Activated naive CD4-positive, alpha-beta T cell treated with anti-CD3 and anti-CD28 coated beads, Interleukin-2, amount 50 U/mL, for 24 hours (primary cell): ENCODE data around the gene SMURF1.

ENCODE experiments used
- H3K27ac Mint-ChIP-seq: one replicate; pipeline ENCODE4 v1.8.0; 2021; ENCODE audit warnings: mild to moderate bottlenecking, mixed read lengths
- H3K27me3 Mint-ChIP-seq: one replicate; pipeline ENCODE4 v1.8.0; 2021; ENCODE audit warnings: mixed read lengths
- H3K36me3 Mint-ChIP-seq: one replicate; pipeline ENCODE4 v1.8.0; 2021; ENCODE audit warnings: mixed read lengths
- H3K4me1 Mint-ChIP-seq: one replicate; pipeline ENCODE4 v1.8.0; 2021; ENCODE audit warnings: mixed read lengths
- H3K4me3 Mint-ChIP-seq: one replicate; pipeline ENCODE4 v1.8.0; 2021; ENCODE audit warnings: mild to moderate bottlenecking, mixed read lengths
- H3K9me3 Mint-ChIP-seq: one replicate; pipeline ENCODE4 v1.8.0; 2021; ENCODE audit warnings: mixed read lengths

Gene SMURF1

DNA sequence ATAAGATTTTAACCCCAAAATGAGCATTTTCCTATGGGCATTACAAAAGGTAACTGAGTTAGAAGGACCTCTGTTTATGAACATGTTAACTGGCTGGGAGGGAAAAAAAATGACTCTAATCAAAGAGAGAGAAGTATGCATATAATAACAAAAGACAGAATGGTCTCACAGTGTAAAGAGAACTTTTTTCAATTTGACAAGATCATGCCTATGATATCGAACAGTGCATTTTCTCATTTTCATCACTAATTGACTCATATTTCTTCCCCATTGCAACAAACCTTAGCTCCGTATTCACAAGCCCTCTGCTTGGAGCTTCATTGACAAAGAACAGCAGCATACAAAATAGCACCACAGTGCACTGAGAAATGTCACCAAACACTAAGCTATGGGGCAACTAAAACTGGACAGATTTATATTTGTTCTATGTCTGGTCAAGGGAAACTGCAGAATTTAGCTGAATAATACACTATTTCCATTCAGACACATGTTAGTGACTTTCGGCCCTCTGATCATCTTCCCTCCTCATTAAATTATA, 45.6 kb downstream of the SMURF1 start:
- Mint-ChIP-seq H3K9me3 (peaks cover 6% of the 10 kb centered on the region), H3K27ac (no peak overlapping the region), H3K4me3 (no peak overlapping the region), H3K27me3 (no peaks in the 10 kb centered on the region), H3K4me1 (peaks cover 35% of the 10 kb centered on the region), H3K36me3 (peaks cover 31% of the 10 kb centered on the region)

DNA sequence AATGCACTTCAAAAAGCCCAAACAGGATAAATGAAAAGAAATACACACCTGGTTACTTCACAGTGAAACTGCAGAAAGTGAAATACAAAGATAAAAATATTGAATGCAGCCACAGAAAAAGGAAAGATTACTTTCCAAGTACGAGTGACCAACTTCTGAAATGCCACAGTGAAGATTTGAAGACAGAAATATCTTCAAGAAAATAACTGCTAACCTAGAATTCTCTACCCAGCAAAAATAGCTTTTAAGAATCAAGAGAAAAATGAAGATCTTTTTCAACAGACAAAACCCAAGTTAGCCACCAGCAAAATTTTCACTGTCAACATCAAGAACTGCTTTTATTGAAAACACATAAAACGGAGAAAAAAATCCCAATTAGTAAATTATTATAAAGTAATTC, 46.2 kb downstream of the SMURF1 start:
- peaks cover 29% of the 10 kb centered on the region for H3K4me1 Mint-ChIP-seq
- no peak overlapping the region for H3K27ac Mint-ChIP-seq
- no peak overlapping the region for H3K4me3 Mint-ChIP-seq
- no peaks in the 10 kb centered on the region for H3K27me3 Mint-ChIP-seq
- H3K9me3 Mint-ChIP-seq: peaks cover 6% of the 10 kb centered on the region
- peaks cover 31% of the 10 kb centered on the region for H3K36me3 Mint-ChIP-seq

DNA sequence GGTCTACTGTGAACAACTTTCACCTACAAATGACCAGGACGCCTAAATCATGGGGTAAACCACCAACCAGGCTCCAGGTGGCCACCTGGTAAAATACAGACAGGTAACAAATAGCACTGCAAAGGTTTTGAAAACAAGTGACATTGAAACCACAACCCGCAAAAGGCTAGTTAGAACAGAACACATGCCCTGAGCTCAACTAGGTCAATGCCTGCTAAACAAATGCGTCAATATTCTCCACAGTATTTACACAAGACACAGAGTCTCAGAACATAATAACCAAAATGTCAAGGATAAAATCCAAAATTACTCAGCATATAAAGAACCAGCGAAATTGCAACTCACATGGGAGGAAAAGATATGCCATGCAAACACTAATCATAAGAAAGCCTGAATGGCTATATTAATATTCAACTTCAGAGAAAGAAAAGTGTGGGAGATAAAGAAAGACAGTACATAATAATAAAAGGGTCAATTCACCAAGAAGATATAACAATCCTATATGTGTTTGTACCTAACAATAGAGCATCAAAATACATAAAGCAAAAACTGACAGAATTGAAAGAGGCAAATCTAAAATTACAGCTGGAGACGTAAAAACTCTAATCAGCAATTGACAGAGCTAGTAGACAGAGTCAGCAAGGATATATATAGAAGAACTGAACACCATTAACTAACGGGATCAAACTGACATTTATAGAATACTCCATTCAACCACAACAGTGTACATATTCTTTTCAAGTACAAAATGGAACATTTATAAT, 47.6 kb downstream of the SMURF1 start:
- H3K9me3 Mint-ChIP-seq: peaks cover 6% of the 10 kb centered on the region
- H3K27ac Mint-ChIP-seq: no peak overlapping the region
- H3K27me3 Mint-ChIP-seq: no peaks in the 10 kb centered on the region
- H3K36me3 Mint-ChIP-seq: peaks cover 31% of the 10 kb centered on the region
- H3K4me1 Mint-ChIP-seq: peaks cover 38% of the 10 kb centered on the region
- H3K4me3 Mint-ChIP-seq: no peak overlapping the region

DNA sequence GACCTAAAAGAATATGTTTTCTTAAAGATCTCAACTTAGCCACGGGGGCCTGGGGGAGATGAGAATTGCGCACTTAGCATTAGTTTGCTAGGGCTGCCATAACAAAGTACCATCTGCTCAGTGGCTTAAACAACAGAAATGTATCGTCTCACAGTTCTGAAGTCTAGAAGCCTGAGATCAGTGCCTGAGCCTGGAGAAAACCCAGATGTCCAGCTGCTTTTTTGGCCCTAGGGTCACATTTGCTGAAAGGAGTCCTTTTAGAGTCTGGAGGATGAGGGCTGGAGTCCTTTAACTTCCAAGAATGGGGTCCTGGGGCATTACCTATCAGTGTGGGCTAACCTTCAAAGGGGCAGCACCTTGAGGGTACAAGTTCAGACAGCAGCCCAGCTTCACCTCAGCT, 48.2 kb downstream of the SMURF1 start:
- no peak overlapping the region for H3K4me3 Mint-ChIP-seq
- H3K27me3 Mint-ChIP-seq: no peaks in the 10 kb centered on the region
- H3K9me3 Mint-ChIP-seq: peaks cover 6% of the 10 kb centered on the region
- H3K4me1 Mint-ChIP-seq: peaks cover 38% of the 10 kb centered on the region
- H3K36me3 Mint-ChIP-seq: peaks cover 31% of the 10 kb centered on the region
- H3K27ac Mint-ChIP-seq: no peak overlapping the region

DNA sequence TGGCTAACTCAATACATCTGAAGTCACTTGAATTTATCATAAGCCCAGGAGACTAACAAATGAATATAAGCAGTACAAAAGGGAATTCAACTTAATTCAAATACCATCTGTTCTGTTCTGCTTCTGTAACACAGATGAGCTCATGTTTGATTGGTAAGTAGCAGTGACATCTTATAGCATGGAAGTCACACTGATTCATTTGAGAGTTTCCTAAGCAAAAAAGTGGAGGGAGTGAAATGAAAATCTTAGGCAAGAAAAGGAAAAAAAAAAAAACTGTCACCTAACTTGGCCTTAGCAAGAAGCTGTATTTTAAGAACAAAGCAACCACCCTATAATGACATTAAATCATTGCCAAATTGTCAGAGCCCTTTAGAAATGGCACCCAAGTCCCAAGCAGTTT, 49.5 kb downstream of the SMURF1 start:
- Mint-ChIP-seq H3K27ac (no peak overlapping the region), H3K9me3 (peaks cover 6% of the 10 kb centered on the region), H3K4me1 (peaks cover 46% of the 10 kb centered on the region), H3K27me3 (no peaks in the 10 kb centered on the region), H3K36me3 (peaks cover 24% of the 10 kb centered on the region), H3K4me3 (no peak overlapping the region)

DNA sequence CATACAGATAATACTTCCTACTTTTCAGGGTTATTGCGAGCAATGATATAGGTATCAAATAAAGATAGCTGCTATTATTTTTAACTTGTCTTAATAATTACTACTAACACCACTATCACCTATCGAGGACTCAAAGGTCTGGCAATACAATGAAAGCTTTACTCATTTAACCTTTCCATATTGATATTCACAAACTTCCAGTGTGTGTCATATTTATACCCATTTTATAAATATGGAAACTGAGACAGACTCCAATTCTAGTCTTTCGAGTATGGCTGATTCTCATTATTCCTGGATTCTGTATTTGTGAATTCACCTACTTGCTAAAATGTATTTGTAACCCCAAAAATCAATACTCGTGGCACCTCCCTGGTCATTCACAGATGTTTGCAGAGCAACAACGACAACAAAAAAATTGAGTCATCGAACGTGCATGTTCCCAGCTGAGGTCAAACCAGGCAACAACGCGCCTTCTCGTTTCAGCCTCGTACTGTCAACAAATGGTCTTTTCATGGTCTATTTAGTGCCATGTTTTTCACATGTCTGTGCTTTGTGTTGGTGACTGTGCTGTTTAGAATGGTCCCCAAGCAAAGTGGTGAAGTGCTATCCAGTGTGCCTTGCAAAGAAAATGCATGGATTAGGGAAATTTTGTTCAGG, 51.7 kb downstream of the SMURF1 start:
- H3K27ac Mint-ChIP-seq: no peak overlapping the region
- peaks cover 36% of the 10 kb centered on the region for H3K4me1 Mint-ChIP-seq
- no peak overlapping the region for H3K4me3 Mint-ChIP-seq

DNA sequence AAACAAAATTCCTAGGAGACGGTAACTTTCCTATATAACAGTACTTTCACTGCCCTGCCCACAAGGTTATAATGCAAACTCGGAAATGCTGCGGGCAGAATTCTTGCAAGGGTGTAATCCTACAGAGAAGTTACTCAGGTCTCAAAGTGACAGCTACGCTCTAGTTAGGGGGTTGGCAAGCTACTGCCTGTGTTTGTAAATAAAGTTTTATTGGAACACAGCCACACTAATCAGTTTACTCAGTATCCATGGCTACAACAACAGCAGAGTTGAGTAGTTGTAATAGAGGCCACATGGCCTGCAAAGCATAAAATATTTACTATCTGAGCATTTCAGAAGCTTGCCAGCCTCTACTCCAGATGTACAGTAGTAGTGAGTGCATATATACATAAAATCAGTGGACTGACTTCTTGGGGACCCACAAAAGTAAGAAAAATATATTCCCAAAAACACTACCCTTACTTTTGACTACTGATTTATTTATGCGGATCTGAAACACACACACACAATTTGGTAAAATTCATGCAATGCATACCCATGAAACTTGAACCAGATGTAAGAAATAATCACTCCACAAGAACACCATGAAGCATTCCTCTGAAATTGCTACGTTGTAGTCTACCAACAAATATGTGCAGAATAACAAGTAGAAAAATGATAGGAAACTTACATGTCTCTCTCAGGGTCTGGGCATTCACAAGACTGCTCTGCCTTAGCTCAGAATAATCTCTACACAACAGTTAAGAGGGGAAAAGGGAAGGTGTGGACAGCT, 53.0 kb downstream of the SMURF1 start:
- H3K9me3 Mint-ChIP-seq: peaks cover 4% of the 10 kb centered on the region
- peaks cover 24% of the 10 kb centered on the region for H3K4me1 Mint-ChIP-seq
- no peaks in the 10 kb centered on the region for H3K27me3 Mint-ChIP-seq
- no peak overlapping the region for H3K27ac Mint-ChIP-seq
- H3K4me3 Mint-ChIP-seq: no peak overlapping the region
- peaks cover 11% of the 10 kb centered on the region for H3K36me3 Mint-ChIP-seq

More for the DNA sequence above, 51.7 kb downstream of the SMURF1 start:
- Mint-ChIP-seq H3K27me3 (no peaks in the 10 kb centered on the region), H3K9me3 (no peaks in the 10 kb centered on the region), H3K36me3 (peaks cover 14% of the 10 kb centered on the region)

DNA sequence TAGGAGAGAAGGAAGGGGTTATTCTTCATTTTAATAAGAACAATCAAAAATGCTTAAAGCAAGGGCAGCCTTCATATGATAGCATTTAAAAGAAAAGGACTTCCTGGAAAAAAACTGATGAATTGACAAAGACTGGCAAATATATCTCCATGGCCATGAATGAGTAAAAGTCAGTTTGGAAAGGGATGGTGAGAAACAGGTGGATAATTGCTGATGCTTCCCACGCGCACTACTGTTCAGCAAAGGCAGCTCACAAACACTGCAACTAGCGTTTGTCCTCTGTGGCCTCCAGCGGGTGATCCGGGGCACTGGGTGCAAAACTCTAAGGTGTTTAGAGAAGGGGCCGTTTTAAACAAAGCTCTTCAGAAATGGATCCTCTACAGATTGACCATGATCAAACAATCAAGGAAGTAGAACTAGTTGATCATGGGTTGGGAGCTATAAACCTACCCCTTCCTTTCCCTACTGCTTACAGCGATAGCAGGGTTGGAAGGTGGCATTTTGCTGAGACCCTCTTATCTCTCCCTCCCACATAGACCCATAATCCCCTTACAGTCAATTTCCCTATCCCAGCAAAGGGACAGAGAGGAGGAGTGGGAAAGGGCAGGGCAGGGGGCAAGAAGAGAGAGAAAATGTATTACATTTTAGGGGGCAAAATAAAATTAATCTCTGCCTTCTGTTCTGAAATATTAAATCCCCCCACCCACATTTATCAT, 53.8 kb downstream of the SMURF1 start:
- Mint-ChIP-seq H3K4me3 (no peak overlapping the region), H3K9me3 (peaks cover 4% of the 10 kb centered on the region), H3K27ac (no peak overlapping the region), H3K36me3 (peaks cover 15% of the 10 kb centered on the region), H3K27me3 (no peaks in the 10 kb centered on the region), H3K4me1 (peaks cover 29% of the 10 kb centered on the region)

DNA sequence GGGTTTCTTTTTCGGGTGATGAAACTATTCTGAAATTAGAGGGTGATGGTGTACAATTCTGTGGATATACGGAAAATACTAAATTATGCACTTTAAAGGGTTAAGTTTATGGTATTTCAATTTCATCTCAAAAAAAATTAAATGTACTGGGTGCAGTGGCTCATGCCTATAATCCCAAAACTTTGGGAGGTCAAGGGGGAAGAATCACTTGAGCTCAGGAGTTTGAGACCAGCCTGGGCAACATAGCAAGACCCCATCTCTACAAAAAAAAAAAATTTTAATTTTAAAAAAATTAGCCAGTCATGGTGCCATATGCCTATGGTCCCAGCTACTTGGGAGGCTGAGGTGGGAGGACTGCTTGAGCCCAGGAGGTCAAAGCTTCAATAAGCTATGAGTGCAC, 57.0 kb downstream of the SMURF1 start:
- peaks cover 46% of the 10 kb centered on the region for H3K4me1 Mint-ChIP-seq
- no peak overlapping the region for H3K27ac Mint-ChIP-seq
- peaks cover 15% of the 10 kb centered on the region for H3K36me3 Mint-ChIP-seq
- H3K4me3 Mint-ChIP-seq: no peak overlapping the region
- H3K9me3 Mint-ChIP-seq: peaks cover 4% of the 10 kb centered on the region
- no peaks in the 10 kb centered on the region for H3K27me3 Mint-ChIP-seq

DNA sequence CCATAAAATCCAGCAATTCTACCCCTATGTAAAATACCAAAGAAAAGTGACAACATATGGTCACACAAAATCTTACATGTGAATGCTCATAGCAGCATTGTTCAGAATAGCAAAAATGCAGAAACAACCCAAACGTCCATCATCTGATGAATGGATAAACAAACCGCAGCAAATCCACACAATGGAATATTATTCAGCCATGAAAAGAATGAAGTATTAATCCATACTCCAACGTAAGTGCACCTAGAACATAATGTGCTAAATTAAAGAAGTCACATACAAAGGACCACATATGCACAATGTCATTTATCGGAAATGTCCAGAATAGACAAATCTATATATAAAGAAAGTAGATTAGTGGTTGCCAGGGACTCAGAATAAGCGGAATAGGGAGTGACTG, 57.4 kb downstream of the SMURF1 start:
- Mint-ChIP-seq H3K27me3 (no peaks in the 10 kb centered on the region), H3K4me1 (peaks cover 42% of the 10 kb centered on the region)

DNA sequence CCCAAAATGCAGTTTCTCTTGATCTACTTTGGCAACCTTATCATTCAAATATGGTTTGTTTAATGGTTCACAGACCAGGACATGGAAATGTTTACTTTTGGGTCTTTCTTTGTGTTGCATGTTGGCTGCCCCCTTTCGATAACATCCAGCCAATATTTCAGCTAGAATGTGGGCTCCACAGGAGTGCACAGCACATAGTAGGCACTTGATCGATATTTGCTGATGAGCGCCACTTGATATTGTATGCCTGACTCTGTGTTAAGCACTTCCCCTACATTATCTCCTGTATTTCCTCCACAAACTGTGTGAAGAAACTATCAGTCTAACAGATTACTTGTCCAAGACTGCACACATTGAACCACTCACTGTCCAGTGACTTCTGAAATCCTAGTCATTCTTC, 60.2 kb downstream of the SMURF1 start:
- peaks cover 4% of the 10 kb centered on the region for H3K9me3 Mint-ChIP-seq
- peaks cover 55% of the 10 kb centered on the region for H3K4me1 Mint-ChIP-seq
- peak overlapping the region; percentile 69 for H3K27ac Mint-ChIP-seq
- peaks cover 15% of the 10 kb centered on the region for H3K36me3 Mint-ChIP-seq
- no peak overlapping the region for H3K4me3 Mint-ChIP-seq
- no peaks in the 10 kb centered on the region for H3K27me3 Mint-ChIP-seq

More for the DNA sequence above, 57.4 kb downstream of the SMURF1 start:
- Mint-ChIP-seq H3K9me3 (peaks cover 4% of the 10 kb centered on the region), H3K27ac (no peak overlapping the region), H3K36me3 (peaks cover 15% of the 10 kb centered on the region), H3K4me3 (no peak overlapping the region)

DNA sequence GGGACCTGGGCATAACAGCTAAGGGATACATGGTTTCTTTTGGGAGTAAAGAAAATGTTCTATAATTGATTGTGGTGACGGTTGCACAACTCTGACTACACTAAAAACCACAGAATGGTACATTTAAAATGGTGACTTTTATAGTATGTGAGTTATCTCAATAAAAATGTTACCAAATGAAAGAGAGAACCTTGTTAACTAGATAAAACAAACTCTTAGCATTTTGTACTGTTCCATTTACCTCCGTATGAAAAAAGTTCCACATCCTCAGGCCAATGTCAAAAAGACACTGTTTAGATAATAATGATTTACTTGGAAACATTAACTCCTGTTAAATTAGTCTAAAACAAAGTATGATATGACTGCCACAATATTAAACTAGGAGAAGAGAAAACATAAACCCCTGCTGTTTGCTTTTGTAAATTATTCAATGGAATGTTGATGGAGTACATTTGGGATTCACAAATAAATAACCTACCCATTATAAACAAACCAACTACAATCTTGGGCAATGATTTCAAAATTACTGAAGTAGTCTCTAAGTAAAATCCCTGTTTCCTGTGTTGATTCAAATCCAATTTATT, 60.7 kb downstream of the SMURF1 start:
- H3K36me3 Mint-ChIP-seq: peaks cover 10% of the 10 kb centered on the region
- H3K27ac Mint-ChIP-seq: no peak overlapping the region
- H3K4me1 Mint-ChIP-seq: peaks cover 55% of the 10 kb centered on the region
- H3K4me3 Mint-ChIP-seq: no peak overlapping the region
- H3K27me3 Mint-ChIP-seq: no peaks in the 10 kb centered on the region
- H3K9me3 Mint-ChIP-seq: peaks cover 4% of the 10 kb centered on the region

DNA sequence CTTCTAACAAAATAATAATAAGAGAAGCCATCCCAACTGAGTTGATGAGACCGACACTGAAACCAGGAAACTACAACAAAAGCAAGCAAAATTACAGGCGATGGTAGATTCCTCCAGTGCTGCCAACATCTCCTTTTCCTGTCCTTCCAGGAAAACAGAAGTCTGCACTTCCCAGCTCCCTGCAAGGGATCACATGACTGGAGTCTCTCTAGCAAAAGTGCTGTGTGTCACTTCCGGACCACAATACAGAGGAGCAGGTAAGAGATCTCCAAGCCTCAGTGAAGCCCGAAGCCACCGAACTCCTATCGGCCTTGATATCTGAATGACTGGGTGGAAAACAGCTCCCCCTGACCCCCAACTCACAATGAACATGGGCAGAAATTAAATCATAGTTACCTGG, 63.2 kb downstream of the SMURF1 start:
- no peak overlapping the region for H3K4me3 Mint-ChIP-seq
- H3K27ac Mint-ChIP-seq: no peak overlapping the region
- peaks cover 4% of the 10 kb centered on the region for H3K36me3 Mint-ChIP-seq
- H3K27me3 Mint-ChIP-seq: no peaks in the 10 kb centered on the region
- no peaks in the 10 kb centered on the region for H3K9me3 Mint-ChIP-seq
- H3K4me1 Mint-ChIP-seq: peaks cover 61% of the 10 kb centered on the region

DNA sequence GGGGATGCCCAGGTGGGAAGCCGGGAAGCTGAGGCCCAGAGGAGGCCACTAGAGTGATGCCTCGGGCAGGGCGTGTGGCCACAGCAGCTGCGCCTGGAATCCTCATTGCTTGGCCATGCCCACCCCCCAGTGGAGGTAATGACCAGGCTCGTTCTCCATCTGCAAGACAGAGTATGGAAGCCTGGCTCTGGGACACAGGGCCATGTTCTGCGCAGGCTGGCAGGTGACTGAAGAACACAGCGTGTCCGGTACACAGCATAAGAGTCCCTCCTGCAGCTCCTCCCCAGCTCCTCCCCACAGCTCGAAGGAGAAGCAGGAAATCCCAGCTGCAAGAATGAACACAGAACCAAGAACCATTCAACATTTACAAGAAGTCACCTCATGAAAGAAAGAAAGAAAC, 64.8 kb downstream of the SMURF1 start:
- Mint-ChIP-seq H3K27me3 (no peaks in the 10 kb centered on the region), H3K36me3 (no peaks in the 10 kb centered on the region), H3K4me3 (no peak overlapping the region), H3K4me1 (peaks cover 54% of the 10 kb centered on the region), H3K9me3 (no peaks in the 10 kb centered on the region), H3K27ac (no peak overlapping the region)

DNA sequence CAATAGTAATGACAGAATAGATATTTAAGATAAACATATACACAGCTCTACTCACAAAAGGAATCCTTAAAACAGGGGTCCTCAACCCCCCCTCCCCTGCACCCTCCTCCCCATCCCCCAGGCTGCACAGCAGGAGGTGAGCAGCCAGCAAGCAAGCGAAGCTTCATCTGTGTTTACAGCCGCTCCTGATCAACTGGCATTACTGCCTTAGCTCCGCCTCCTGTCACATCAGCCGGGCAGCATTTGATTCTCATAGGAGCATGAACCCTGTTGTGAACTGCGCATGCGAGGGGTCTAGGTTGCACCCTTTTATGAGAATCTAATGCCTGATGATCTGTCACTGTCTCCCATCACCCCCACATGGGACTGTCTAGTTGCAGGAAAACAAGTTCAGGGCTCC, 65.5 kb downstream of the SMURF1 start:
- Mint-ChIP-seq H3K36me3 (no peaks in the 10 kb centered on the region), H3K4me3 (no peak overlapping the region), H3K9me3 (no peaks in the 10 kb centered on the region), H3K27me3 (no peaks in the 10 kb centered on the region), H3K27ac (peak overlapping the region; percentile 46), H3K4me1 (peaks cover 47% of the 10 kb centered on the region)
